Measurements from ENCODE around the gene CD2BP2.

CD2BP2 gene

DNA sequence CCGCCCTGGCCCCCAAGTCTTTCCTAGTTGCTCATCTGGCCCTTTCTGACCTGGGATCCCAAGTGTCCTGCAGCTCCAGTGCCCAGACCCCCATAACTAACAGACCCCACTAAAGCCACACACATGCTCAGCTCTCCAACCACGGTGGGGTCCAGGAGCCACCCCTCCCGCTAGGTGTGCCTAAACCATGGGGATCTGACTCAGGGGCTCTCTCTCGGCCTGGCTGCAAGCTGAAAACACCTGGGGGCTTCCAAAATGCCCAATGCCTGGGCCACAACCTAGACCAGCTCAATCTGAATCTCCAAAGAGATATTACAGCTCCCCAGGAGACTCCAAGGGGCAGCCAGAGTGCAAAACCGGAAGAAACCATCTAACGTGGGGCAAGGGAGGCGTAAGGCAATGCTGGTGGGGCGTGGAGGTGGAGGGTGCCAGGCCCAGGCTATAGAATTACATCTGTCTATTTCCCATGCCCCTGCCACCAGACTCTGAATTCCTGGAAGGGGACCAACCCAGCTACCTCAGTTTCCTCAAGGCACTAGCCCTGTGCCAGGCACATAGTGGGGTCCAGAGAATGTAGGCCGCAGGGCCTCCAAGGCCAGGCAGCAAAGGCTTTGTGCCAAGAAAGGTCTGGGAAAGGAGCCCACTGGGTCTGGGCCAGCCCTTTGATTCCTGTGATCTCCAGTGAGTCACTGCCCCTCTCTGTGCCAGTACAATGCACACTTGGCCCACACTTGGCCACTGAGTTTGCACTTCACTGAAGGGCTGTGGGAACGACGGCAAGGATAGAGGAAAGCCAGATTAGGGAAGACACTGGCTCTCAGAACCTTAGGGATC lies 3.3 kb downstream of the CD2BP2 start:
- peak overlapping the region; percentile 90; the same call in 1 of the 2 replicates for H3K4me2 ChIP-seq
- no peaks in the 10 kb centered on the region for H4K20me1 ChIP-seq (ENCODE audit: insufficient read depth)
- H3K9ac ChIP-seq = no peak overlapping the region
- peaks cover 18% of the 10 kb centered on the region for H3K79me2 ChIP-seq (ENCODE audit: insufficient read depth, low read depth)
- peaks cover 55% of the 10 kb centered on the region for H3K4me1 ChIP-seq (ENCODE audit: low read depth, poor library complexity, severe bottlenecking)
- H2AFZ ChIP-seq (ENCODE audit: low read depth) = no peak overlapping the region
- H3K27me3 ChIP-seq (ENCODE audit: insufficient read depth, low read depth) = no peaks in the 10 kb centered on the region
- H3K27ac ChIP-seq = no peak overlapping the region
- no peak overlapping the region for H3K4me3 ChIP-seq (IDR thresholded peaks at IDR 0.05; ENCODE audit: insufficient read depth, low read depth, low read length)
- no peaks in the 10 kb centered on the region for H3K36me3 ChIP-seq (ENCODE audit: insufficient read depth)
- TF ChIP-seq CTCF (conservative IDR thresholded peaks at IDR 0.05; ENCODE audit: low read depth, low read length) = no peak

DNA sequence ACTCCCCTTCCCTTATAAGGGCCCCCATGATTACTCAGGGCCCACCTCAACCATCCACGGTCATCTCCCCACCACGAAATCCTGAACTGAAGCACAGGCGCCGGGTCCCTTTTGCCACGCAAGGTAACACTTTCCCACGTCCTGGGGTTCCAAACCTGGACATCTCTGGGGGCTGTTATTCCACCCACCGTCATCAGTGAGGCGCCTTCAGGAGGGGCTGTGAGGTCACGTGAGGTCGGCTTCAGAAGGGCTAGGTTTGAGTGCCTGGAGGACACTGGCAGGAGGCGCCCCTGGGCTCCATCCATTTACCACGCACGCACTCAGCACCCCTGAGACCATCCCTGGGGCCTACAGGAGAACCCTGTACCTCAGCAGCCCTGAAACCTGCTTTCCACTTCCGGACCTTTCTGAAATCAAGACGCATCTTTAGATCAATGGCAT lies 4.1 kb downstream of the CD2BP2 start:
- H2AFZ ChIP-seq (ENCODE audit: low read depth) = no peak overlapping the region
- peak overlapping the region; percentile 90 for H3K4me2 ChIP-seq
- H4K20me1 ChIP-seq (ENCODE audit: insufficient read depth) = no peaks in the 10 kb centered on the region
- H3K27me3 ChIP-seq (ENCODE audit: insufficient read depth, low read depth) = no peaks in the 10 kb centered on the region
- H3K36me3 ChIP-seq (ENCODE audit: insufficient read depth) = no peaks in the 10 kb centered on the region
- no peak overlapping the region for H3K4me3 ChIP-seq (IDR thresholded peaks at IDR 0.05; ENCODE audit: insufficient read depth, low read depth, low read length)
- TF ChIP-seq CTCF (conservative IDR thresholded peaks at IDR 0.05; ENCODE audit: low read depth, low read length) = no peak
- H3K27ac ChIP-seq = peak overlapping the region; percentile 73
- no peak overlapping the region for H3K9ac ChIP-seq
- peaks cover 18% of the 10 kb centered on the region for H3K79me2 ChIP-seq (ENCODE audit: insufficient read depth, low read depth)
- H3K4me1 ChIP-seq (ENCODE audit: low read depth, poor library complexity, severe bottlenecking) = peaks cover 47% of the 10 kb centered on the region

- Histone ChIP-seq H4K20me1 (ENCODE audit: insufficient read depth) (no peaks in the 10 kb centered on the region), H3K4me1 (ENCODE audit: low read depth, poor library complexity, severe bottlenecking) (peaks cover 43% of the 10 kb centered on the region), H3K27ac (peak overlapping the region; percentile 73), H3K36me3 (ENCODE audit: insufficient read depth) (no peaks in the 10 kb centered on the region), H3K27me3 (ENCODE audit: insufficient read depth, low read depth) (no peaks in the 10 kb centered on the region), H3K4me2 (peak overlapping the region; percentile 90), H3K79me2 (ENCODE audit: insufficient read depth, low read depth) (peaks cover 18% of the 10 kb centered on the region), H2AFZ (ENCODE audit: low read depth) (no peak overlapping the region), H3K9ac (no peak overlapping the region), H3K4me3 (IDR thresholded peaks at IDR 0.05; ENCODE audit: insufficient read depth, low read depth, low read length) (no peak overlapping the region)
- TF ChIP-seq CTCF (conservative IDR thresholded peaks at IDR 0.05; ENCODE audit: low read depth, low read length) = no peak
These were observed 4.8 kb downstream of the CD2BP2 start for GRCh38 chr16:30350134-30350871.

DNA sequence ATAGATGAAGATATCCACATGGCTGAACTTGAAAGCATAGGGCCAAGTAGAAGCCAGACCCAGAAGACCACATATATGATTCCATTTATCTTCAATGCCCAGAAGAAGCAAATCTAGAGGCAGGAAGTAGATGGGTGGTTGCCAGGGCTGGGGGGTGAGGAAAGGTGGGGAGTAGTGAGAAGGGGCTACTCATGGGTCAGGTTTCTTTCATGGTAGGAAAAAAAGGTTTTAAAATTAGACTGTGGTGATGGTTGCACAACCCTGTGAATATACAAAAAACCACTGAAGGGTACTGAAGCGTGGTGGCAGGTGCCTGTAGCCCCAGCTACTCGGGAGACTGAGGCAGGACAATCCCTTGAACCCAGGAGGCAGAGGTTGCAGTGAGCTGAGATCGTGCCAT lies 5.4 kb downstream of the CD2BP2 start:
- peak overlapping the region; percentile 90; the same call in 1 of the 2 replicates for H3K4me2 ChIP-seq
- H3K27me3 ChIP-seq (ENCODE audit: insufficient read depth, low read depth) = no peaks in the 10 kb centered on the region
- H3K4me3 ChIP-seq (IDR thresholded peaks at IDR 0.05; ENCODE audit: insufficient read depth, low read depth, low read length) = no peak overlapping the region
- H2AFZ ChIP-seq (ENCODE audit: low read depth) = no peak overlapping the region
- no peaks in the 10 kb centered on the region for H3K36me3 ChIP-seq (ENCODE audit: insufficient read depth)
- H3K4me1 ChIP-seq (ENCODE audit: low read depth, poor library complexity, severe bottlenecking) = peaks cover 47% of the 10 kb centered on the region
- TF ChIP-seq CTCF (conservative IDR thresholded peaks at IDR 0.05; ENCODE audit: low read depth, low read length) = no peak
- H3K9ac ChIP-seq = no peak overlapping the region
- H3K79me2 ChIP-seq (ENCODE audit: insufficient read depth, low read depth) = peaks cover 14% of the 10 kb centered on the region
- H4K20me1 ChIP-seq (ENCODE audit: insufficient read depth) = no peaks in the 10 kb centered on the region
- H3K27ac ChIP-seq = peak overlapping the region; percentile 73
